BE2C (cell line): ENCODE measurements around the gene CHAD.
"Not testable (repeated sequence)": the region's sequence is repeated elsewhere in the genome, so short reads cannot be mapped to it uniquely, and the experiment has no call there.

ENCODE experiments used
- DNase-seq: peaks from one replicate; pipeline ENCODE4 v3.0.0-alpha.2; 2020
- H3K27me3 ChIP-seq: fragments of 250-450 bp; sonication (Bioruptor Pico); 2 replicates; pipeline ENCODE4 v1.5.1; 2020; ENCODE audit warnings: mild to moderate bottlenecking
- H3K36me3 ChIP-seq: fragments of 250-450 bp; sonication (Bioruptor Pico); 2 replicates; pipeline ENCODE4 v1.5.1; 2020; ENCODE audit warnings: mild to moderate bottlenecking
- H3K4me1 ChIP-seq: fragments of 250-450 bp; sonication (Bioruptor Pico); 2 replicates; pipeline ENCODE4 v1.5.1; 2020
- H3K4me3 ChIP-seq: 2 replicates; pipeline ENCODE4 v1.5.1; 2011; ENCODE audit warnings: low read depth, low read length
- H3K9me3 ChIP-seq: fragments of 250-450 bp; sonication (Bioruptor Pico); 2 replicates; pipeline ENCODE4 v1.5.1; 2020
- CTCF ChIP-seq: IDR thresholded peaks from 2 replicates; pipeline ENCODE4 v1.5.1; 2012; ENCODE audit warnings: mild to moderate bottlenecking, low read depth, low read length

CHAD gene

GRCh38 chr17:50477976-50478375 is 9.3 kb upstream of the CHAD start:
- Histone ChIP-seq H3K9me3 (no peaks in the 10 kb centered on the region), H3K36me3 (peaks cover 5% of the 10 kb centered on the region), H3K4me1 (no peaks in the 10 kb centered on the region), H3K27me3 (peaks cover 27% of the 10 kb centered on the region), H3K4me3 (peak overlapping the region; percentile 67)
- no peak for DNase-seq
- TF ChIP-seq CTCF, result no peak

DNA sequence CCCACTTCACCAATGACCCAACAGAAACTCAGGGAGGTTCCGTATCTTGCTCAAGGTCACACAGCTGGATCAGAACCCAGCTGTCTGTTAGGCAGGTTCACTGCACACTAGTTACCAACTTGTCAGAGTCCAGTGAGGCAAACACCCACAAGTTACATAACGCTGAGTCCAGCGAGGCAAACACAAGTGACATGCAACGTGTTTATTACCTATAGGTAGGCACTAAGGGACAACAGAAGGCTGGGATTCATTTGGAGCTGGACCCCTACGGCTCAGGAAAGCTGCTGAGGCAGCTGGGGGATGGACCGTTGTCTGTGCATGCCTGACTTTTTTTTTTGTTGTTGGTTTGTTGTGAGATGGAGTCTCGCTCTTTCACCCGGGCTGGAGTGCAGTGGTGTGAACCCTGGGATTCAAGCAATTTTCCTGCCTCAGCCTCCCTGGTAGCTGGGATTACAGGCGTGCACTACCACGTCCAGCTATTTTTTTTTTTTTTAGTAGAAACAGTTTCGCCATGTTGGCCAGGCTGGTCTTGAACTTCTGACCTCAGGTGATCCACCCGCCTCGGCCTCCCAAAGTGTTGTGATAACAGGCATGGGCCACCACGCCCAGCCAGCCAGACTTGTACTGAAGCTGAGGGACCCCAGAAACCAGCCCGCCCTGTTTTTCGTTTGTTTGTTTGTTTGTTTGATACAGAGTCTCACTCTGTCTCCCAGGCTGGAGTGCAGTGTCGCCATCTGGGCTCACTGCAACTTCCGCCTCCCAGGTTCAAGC is 8.1 kb upstream of the CHAD start:
- no peak for TF ChIP-seq CTCF
- no peaks in the 10 kb centered on the region for H3K4me1 ChIP-seq
- no peak for DNase-seq
- peaks cover 39% of the 10 kb centered on the region for H3K27me3 ChIP-seq
- no peaks in the 10 kb centered on the region; the same call in 1 of the 2 replicates for H3K36me3 ChIP-seq
- H3K9me3 ChIP-seq, result no peaks in the 10 kb centered on the region
- no peak overlapping the region for H3K4me3 ChIP-seq

- H3K4me3 ChIP-seq, H3K4me1 ChIP-seq, H3K9me3 ChIP-seq, H3K36me3 ChIP-seq, DNase-seq: not testable (repeated sequence)
- H3K27me3 ChIP-seq, result peaks cover 44% of the 10 kb centered on the region
These were observed 7.3 kb upstream of the CHAD start for GRCh38 chr17:50475775-50476544.

- DNase-seq, result no peak
- no peaks in the 10 kb centered on the region for H3K4me1 ChIP-seq
- no peaks in the 10 kb centered on the region for H3K9me3 ChIP-seq
- H3K27me3 ChIP-seq, result peaks cover 44% of the 10 kb centered on the region
- TF ChIP-seq CTCF, result no peak
- no peaks in the 10 kb centered on the region; the same call in 1 of the 2 replicates for H3K36me3 ChIP-seq
- no peak overlapping the region for H3K4me3 ChIP-seq
These were observed 6.7 kb upstream of the CHAD start for GRCh38 chr17:50475362-50475761.

GRCh38 chr17:50474523-50474922 is 5.8 kb upstream of the CHAD start:
- Histone ChIP-seq H3K4me1 (no peaks in the 10 kb centered on the region), H3K9me3 (no peaks in the 10 kb centered on the region), H3K27me3 (peaks cover 51% of the 10 kb centered on the region), H3K36me3 (no peaks in the 10 kb centered on the region; the same call in 1 of the 2 replicates), H3K4me3 (no peak overlapping the region)
- no peak for TF ChIP-seq CTCF
- DNase-seq, result no peak

DNA sequence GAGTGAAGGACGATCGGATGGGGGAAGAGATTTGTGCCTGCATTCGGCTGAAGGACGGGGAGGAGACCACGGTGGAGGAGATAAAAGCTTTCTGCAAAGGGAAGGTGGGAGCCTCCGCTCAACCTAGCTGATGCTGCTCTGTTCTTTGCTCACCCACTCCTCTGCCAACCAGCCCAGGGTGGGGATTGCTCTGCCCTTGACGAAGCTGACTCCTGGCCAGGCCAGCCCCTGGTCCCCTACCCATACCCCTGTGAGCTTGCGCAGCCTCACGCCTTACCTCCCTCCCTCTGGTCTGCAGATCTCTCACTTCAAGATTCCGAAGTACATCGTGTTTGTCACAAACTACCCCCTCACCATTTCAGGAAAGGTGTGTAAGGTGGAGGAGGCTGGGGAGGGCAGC is 5.2 kb upstream of the CHAD start:
- H3K4me3 ChIP-seq, result no peak overlapping the region
- no peak for TF ChIP-seq CTCF
- no peaks in the 10 kb centered on the region for H3K36me3 ChIP-seq
- peaks cover 57% of the 10 kb centered on the region for H3K27me3 ChIP-seq
- no peaks in the 10 kb centered on the region for H3K9me3 ChIP-seq
- H3K4me1 ChIP-seq, result no peaks in the 10 kb centered on the region
- no peak for DNase-seq

DNA sequence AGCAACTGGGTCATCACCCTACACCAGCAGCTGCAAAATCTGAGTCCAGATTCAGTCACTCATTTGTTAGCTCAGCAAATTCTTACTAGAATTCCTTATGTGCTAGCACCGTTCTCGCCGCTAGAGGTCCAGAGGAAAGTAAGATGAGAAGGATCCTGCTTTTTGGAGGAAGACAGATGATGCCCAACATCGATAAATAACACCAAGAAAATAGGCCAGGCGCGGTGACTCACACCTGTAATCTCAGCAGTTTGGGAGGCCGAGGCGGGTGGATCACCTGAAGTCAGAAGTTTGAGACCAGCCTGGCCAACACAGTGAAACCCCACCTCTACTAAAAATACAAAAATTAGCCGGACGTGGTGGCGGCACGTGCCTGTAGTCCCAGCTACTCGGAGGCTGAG is 4.1 kb upstream of the CHAD start:
- peaks cover 69% of the 10 kb centered on the region for H3K27me3 ChIP-seq
- H3K9me3 ChIP-seq, H3K4me1 ChIP-seq, H3K36me3 ChIP-seq, H3K4me3 ChIP-seq, DNase-seq: not testable (repeated sequence)
